Fibroblast of the aortic adventitia (primary cell): ENCODE results near the gene TMPRSS9. TPM values are rescaled to one million over a fixed set of nuclear protein-coding genes. Genes with fewer than 3 reads are reported as not detected.

Source experiments
- DNase-seq: peaks from one replicate; pipeline ENCODE4 v3.0.0-alpha.2; 2010; ENCODE audit warnings: low read depth
- H3K4me3 ChIP-seq: 2 replicates; pipeline ENCODE4 v1.5.1; 2011; ENCODE audit warnings: low read depth, mild to moderate bottlenecking, control low read depth, low read length, moderate library complexity
- total RNA-seq: library from RNA; depleted of rRNA; stranded (reverse); fragments of >200 nt; gene quantifications from 2 replicates; pipeline ENCODE4 v1.2.3, GENCODE V29; 2012; ENCODE audit warnings: low replicate concordance
- TF ChIP-seq, protein P1 (sequence below): IDR thresholded peaks from 2 replicates; pipeline ENCODE4 v1.5.1; 2011; ENCODE audit warnings: mild to moderate bottlenecking, low read length, control low read depth, inconsistent platforms; ENCODE audit not compliant: insufficient read depth

The TMPRSS9 gene
- total RNA-seq, 1 donor = not detected

DNA sequence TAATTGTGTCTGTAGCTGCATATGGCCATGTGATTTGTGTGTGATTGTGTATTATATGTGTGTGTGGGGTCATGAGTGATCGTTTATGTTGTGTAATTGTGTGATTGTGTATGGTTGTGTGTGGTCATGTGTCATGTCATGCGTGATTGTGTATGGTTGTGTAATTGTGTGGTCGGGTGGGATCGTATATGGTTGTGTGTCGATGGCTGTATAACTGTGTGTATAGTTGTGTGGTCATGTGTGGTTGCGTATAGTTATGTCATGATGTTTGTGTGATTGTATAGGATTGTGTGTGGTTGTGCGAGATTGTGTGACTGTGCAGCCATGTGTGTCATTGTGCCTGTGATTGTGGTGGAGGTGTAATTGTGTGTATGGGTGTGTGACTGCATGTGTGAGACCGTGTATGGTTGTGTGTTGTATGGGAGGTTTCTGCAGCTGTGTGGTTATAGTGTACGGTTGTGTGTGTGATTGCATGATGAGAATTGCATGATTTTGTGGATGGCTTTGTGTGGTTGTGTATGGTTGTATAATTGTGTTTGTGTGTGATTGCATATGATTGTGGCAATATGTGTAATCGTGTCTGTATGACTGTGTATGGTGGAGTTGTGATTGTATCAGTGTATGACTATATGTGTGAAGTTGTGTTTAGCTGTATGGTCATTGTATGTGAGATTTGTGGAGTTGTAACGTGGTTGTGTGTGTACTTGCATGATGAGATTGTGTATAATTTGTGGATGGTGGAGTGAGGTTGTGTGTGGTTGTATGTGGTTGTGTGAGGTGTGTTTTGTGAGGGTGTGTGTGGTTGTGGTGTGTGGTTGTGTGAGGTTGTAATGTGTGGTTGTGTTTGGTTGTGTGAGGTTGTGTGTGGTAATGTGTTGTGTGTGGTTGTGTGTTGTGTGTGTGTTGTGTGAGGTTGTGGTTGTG is 2.2 kb downstream of the TMPRSS9 start:
- TF ChIP-seq, protein P1, sequence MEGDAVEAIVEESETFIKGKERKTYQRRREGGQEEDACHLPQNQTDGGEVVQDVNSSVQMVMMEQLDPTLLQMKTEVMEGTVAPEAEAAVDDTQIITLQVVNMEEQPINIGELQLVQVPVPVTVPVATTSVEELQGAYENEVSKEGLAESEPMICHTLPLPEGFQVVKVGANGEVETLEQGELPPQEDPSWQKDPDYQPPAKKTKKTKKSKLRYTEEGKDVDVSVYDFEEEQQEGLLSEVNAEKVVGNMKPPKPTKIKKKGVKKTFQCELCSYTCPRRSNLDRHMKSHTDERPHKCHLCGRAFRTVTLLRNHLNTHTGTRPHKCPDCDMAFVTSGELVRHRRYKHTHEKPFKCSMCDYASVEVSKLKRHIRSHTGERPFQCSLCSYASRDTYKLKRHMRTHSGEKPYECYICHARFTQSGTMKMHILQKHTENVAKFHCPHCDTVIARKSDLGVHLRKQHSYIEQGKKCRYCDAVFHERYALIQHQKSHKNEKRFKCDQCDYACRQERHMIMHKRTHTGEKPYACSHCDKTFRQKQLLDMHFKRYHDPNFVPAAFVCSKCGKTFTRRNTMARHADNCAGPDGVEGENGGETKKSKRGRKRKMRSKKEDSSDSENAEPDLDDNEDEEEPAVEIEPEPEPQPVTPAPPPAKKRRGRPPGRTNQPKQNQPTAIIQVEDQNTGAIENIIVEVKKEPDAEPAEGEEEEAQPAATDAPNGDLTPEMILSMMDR = no peak
- no peak for DNase-seq
- H3K4me3 ChIP-seq = no peak overlapping the region

DNA sequence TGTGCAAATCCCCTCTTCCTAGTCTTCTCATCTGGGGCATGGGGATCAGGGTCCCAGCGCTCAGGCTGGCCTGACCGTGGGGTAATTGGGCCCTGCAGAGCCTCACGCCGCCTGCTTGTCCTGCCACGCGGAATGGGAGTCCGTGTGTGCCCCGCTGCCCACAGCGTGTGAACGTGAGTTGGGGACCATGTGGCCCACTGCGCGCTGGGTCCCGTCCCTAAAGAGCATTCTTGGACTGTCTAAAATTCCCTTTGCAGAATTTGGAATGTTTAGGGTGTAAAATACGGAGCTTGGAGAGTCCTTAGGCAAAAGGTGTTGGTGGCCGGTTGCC is 2.9 kb downstream of the TMPRSS9 start:
- DNase-seq = no peak
- TF ChIP-seq, protein P1 = no peak

DNA sequence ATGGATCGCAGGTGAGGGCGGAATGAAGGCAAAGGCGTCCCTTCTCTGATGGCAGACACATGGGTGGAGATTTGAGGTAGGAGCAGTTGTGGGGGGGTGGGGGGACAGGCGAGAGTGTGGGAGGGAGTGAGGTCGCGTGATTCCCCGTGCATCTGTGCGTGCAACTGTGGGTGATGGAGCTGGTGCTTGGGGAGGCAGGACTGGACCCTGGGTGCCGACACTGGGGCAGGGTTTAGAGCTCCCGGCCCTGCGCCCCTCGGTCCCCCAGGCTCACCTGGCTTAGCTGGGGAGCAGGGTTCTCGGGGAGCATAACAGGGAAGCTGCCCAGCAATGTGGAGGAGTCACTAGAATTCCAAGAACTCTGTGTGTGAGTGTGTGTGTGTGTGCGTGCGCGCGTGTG is 3.4 kb downstream of the TMPRSS9 start:
- TF ChIP-seq, protein P1 = no peak
- no peak for DNase-seq
- H3K4me3 ChIP-seq = no peak overlapping the region

More for the DNA sequence above, 2.9 kb downstream of the TMPRSS9 start:
- H3K4me3 ChIP-seq = no peak overlapping the region

DNA sequence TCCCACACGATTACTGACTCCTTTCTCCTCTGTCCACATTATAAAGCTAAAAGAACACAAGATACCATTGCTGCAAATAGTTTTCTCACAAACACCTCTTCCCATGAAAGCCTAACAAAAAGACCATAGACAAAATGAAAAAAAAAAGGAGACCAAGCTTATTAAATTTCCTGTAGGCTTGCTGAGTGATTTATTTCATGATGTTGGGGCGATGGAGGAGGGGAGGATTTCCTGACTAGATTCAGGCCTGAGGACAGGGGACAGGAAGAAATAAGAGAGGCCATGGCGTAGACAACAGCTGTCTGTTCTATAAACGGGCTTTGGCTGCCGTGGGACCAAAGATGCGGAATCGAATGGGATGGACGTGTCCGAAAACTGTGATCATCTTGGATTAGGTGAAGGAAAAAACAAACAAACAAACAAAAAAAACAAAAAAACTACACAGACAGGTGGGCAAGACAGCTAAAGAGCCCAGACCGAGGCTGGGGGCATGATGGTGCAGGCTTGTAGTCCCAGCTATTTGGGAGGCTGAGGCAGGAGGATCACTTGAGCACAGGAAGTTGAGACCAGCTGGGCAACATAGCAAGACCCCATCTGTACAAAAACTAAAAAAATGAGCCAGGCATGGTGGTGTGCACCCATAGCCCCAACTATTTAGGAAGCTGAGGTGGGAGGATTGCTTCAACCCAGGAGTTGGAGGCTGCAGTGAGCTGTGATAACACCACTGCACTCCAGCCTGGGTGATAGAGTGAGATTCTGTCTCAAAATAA is 5.3 kb downstream of the TMPRSS9 start:
- TF ChIP-seq, protein P1 = no peak
- no peak for DNase-seq
- no peak overlapping the region for H3K4me3 ChIP-seq

DNA sequence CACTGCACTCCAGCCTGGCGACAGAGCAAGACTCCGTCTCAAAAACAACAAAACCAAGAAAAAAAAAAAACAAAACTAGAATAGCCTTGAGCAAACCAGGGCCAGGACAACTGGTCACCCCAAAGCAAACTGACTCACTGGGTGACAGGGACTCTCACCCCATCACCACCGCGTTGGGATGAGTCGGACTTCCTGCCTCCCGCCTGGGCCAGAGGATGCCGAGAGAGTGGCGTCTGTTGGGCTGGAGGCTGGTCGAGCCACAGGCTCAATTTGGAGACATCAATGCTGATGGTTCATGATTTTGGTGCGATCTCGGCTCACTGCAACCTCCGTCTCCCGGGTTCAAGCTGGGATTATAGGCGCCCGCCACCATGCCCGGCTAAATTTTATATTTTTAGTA is 11.6 kb downstream of the TMPRSS9 start:
- H3K4me3 ChIP-seq = no peak overlapping the region
- TF ChIP-seq, protein P1 = no peak
- DNase-seq = no peak

DNA sequence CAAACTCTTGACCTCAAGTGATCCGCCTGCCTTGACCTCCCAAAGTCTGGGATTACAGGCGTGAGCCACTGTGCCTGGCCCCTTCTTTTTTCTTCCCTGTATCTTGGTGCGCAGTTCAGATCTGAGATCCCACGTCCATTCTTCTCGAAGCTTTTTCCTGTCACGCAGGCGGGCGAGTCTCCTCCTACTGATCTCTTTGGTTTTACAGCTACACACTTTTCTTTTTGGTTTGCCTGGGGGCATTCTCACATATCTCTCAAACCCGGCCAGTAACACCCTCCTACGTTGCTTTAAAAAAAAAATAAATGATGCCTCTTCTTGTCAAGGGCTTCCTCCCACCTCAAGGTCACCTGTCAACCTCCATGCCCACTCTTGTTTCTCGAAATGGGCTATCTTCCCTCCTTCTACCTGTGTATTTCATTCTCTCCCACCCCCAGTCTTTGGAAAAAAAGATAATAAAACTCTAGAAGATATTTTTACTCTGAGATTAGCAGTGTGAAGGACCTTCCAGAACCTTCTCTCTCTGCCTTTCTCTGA is 12.1 kb downstream of the TMPRSS9 start:
- TF ChIP-seq, protein P1 = no peak
- DNase-seq = no peak
- H3K4me3 ChIP-seq = no peak overlapping the region
